BJ (cell line): ENCODE measurements around the gene BPIFA1. TPM values are rescaled to one million over a fixed set of nuclear protein-coding genes. Genes with fewer than 3 reads are reported as not detected.

Source experiments
- CTCF ChIA-PET: fragments of 350-600 bp; formaldehyde crosslinking; extraction: SDS; loops from one replicate; lab custom pipeline; 2021; ENCODE audit warnings: antibody characterized with exemption, inconsistent platforms; lab: Yijun Ruan, JAX
- POLR2A ChIA-PET: fragments of 300-600 bp; sonication (Branson Sonifier 250); formaldehyde crosslinking; extraction: SDS; loops from one replicate; lab custom pipeline; 2021; ENCODE audit warnings: antibody characterized with exemption; lab: Charles Lee
- DNase-seq: peaks from one replicate; pipeline ENCODE4 v3.0.0-alpha.2; 2011; ENCODE audit warnings: low read depth
- H3K27me3 ChIP-seq: 2 replicates; pipeline ENCODE4 v1.6.0; 2011; ENCODE audit warnings: low read length; ENCODE audit not compliant: control insufficient read depth, insufficient read depth
- H3K36me3 ChIP-seq: 2 replicates; pipeline ENCODE4 v1.5.1; 2011; ENCODE audit warnings: low read length; ENCODE audit not compliant: control insufficient read depth, insufficient read depth
- H3K4me3 ChIP-seq: 2 replicates; pipeline ENCODE4 v1.5.1; 2011; ENCODE audit warnings: low read depth, mild to moderate bottlenecking, control low read depth, low read length
- CTCF ChIP-seq: IDR thresholded peaks from 2 replicates; pipeline ENCODE4 v1.5.1; 2011; ENCODE audit warnings: low read depth, mild to moderate bottlenecking, control low read depth, inconsistent platforms, low read length, moderate library complexity; ENCODE audit not compliant: insufficient read depth
- polyA plus RNA-seq: library from polyadenylated mRNA; depleted of rRNA; stranded (reverse); fragments of >200 nt; gene quantifications from 2 replicates; pipeline ENCODE4 v1.2.3, GENCODE V29; 2011

Gene BPIFA1
- polyA plus RNA-seq, 1 experiment, result not detected

GRCh38 chr20:33237989-33238388 lies 2.2 kb downstream of the BPIFA1 start:
- CTCF ChIA-PET, result interaction anchor here (0.6 kb wide), 1 partner anchor 120 kb away, joined by 3 read pairs; no protein-coding TSS in a partner anchor
- TF ChIP-seq CTCF, result no peak
- peaks cover 2% of the 10 kb centered on the region; the same call in 1 of the 2 replicates for H3K27me3 ChIP-seq
- no peak overlapping the region for H3K4me3 ChIP-seq
- H3K36me3 ChIP-seq, result no peaks in the 10 kb centered on the region
- no peak for DNase-seq
- POLR2A ChIA-PET, result no interaction called here

- CTCF ChIA-PET, result no interaction called here
- POLR2A ChIA-PET, result no interaction called here
- peaks cover 2% of the 10 kb centered on the region; the same call in 1 of the 2 replicates for H3K27me3 ChIP-seq
These were observed 3.6 kb downstream of the BPIFA1 start for GRCh38 chr20:33239418-33239817.

GRCh38 chr20:33239979-33240736 lies 4.4 kb downstream of the BPIFA1 start:
- ChIA-PET CTCF (no interaction called here), POLR2A (no interaction called here)
- TF ChIP-seq CTCF, result no peak
- Histone ChIP-seq H3K4me3 (no peak overlapping the region), H3K27me3 (peaks cover 2% of the 10 kb centered on the region; the same call in 1 of the 2 replicates), H3K36me3 (no peaks in the 10 kb centered on the region)
- DNase-seq, result no peak

More at GRCh38 chr20:33239418-33239817, 3.6 kb downstream of the BPIFA1 start:
- no peak for TF ChIP-seq CTCF
- Histone ChIP-seq H3K4me3 (no peak overlapping the region), H3K36me3 (no peaks in the 10 kb centered on the region)
- DNase-seq, result no peak

GRCh38 chr20:33240923-33241322 lies 5.1 kb downstream of the BPIFA1 start:
- ChIA-PET CTCF (no interaction called here), POLR2A (no interaction called here)
- no peak for TF ChIP-seq CTCF
- DNase-seq, result no peak
- H3K36me3 ChIP-seq, result no peaks in the 10 kb centered on the region
- no peak overlapping the region for H3K4me3 ChIP-seq
- peaks cover 2% of the 10 kb centered on the region; the same call in 1 of the 2 replicates for H3K27me3 ChIP-seq

GRCh38 chr20:33242319-33243100 lies 6.7 kb downstream of the BPIFA1 start:
- no peak for DNase-seq
- no peaks in the 10 kb centered on the region for H3K36me3 ChIP-seq
- H3K27me3 ChIP-seq, result no peaks in the 10 kb centered on the region
- no peak overlapping the region for H3K4me3 ChIP-seq
- no peak for TF ChIP-seq CTCF
- ChIA-PET POLR2A (no interaction called here), CTCF (no interaction called here)
